ENCODE results near the gene PAQR9. TPM values are rescaled to one million over a fixed set of nuclear protein-coding genes. Genes with fewer than 3 reads are reported as not detected.

PAQR9 gene
- total and polyA plus RNA-seq, 2 of the 13 experiments (the other 11 are each of a cell fraction or from before 2014, with no cell fraction given): 3.7 to 10.3 TPM

GRCh38 chr3:143001034-143001368 is 37.5 kb upstream of the PAQR9 start (continued):
- peak; percentile 100 for TF ChIP-seq THAP9 (CRISPR knock-in tag; IDR thresholded peaks at IDR 0.05; ENCODE audit: borderline replicate concordance)

- POLR2A ChIA-PET: interaction anchor here (0.7 to 2.6 kb wide), 14 partner anchors 8 to 422 kb away, joined by 3 to 17 read pairs (median 4); partner anchors contain the start of gene ATR
- in situ Hi-C loops (cut with HindIII; ENCODE audit: extremely low pct_ligation_motif_present, low pct_unique_long_range_greater_than_20kb) (no loop called here), intact Hi-C loops (cut with micrococcal nuclease; ENCODE audit: unreplicated experiment) (loop anchor here (2.0 to 5.0 kb wide), 2 partner anchors 278 to 414 kb away; partner anchors contain the start of gene TRPC1)
- no peak for FAIRE-seq
- H3K79me2 ChIP-seq (ENCODE audit: insufficient read depth, low read length): peaks cover 50% of the 10 kb centered on the region
- no TSS peak for BruUV-seq (replicated peaks)
- H3K4me3 ChIP-seq (replicated peaks in 1 of 3; ENCODE audit: insufficient read depth in 1 of 3, low read depth in 2 of 3, low read length in 3 of 3): peak overlapping the region; percentile 87 to 92 (median 90)
- H3K27ac ChIP-seq (ENCODE audit: extremely low read length, insufficient read depth, low read length): peak overlapping the region; percentile 89
- H3K36me3 ChIP-seq (replicated peaks in 1 of 2; ENCODE audit: control insufficient read depth in 1 of 2, insufficient read depth in 2 of 2, low read length in 2 of 2): no peaks in the 10 kb centered on the region
- H3K4me1 ChIP-seq (ENCODE audit: insufficient read depth, low read length): peaks cover 59% of the 10 kb centered on the region
- WGBS (ENCODE audit: low lambda C conversion rate): under 1% methylated on average over 10 of the region's 10 CpGs
- H3K27me3 ChIP-seq (ENCODE audit: control insufficient read depth in 1 of 2, insufficient read depth in 2 of 2, low read length in 2 of 2): no peaks in the 10 kb centered on the region; a peak in 1 of 5 replicates
- DNase-seq (ENCODE audit: low spot score): peak; percentile 25
- H4K20me1 ChIP-seq (ENCODE audit: insufficient read depth, low read length): peaks cover 29% of the 10 kb centered on the region
- H2AFZ ChIP-seq (ENCODE audit: low read length): peak overlapping the region; percentile 55
- peak; percentile 14 for ATAC-seq
- TF ChIP-seq ATF7-NPFF (CRISPR knock-in tag; IDR thresholded peaks at IDR 0.05; ENCODE audit: low read depth): no peak
- TF ChIP-seq ZBTB44 (CRISPR knock-in tag; IDR thresholded peaks at IDR 0.05): no peak
- no peak for TF ChIP-seq ZNF569 (CRISPR knock-in tag; IDR thresholded peaks at IDR 0.05; ENCODE audit: borderline replicate concordance)
- TF ChIP-seq ZFP1 (CRISPR knock-in tag; IDR thresholded peaks at IDR 0.05): no peak
- TF ChIP-seq ZNF501 (CRISPR knock-in tag; IDR thresholded peaks at IDR 0.05): no peak
- no peak for TF ChIP-seq TFDP2 (CRISPR knock-in tag; IDR thresholded peaks at IDR 0.05)
- TF ChIP-seq ZNF124 (CRISPR knock-in tag; IDR thresholded peaks at IDR 0.05): no peak
- H3K9me3 ChIP-seq (ENCODE audit: low read length): no peaks in the 10 kb centered on the region
- CTCF ChIA-PET (ENCODE audit: low intra/inter-chr PET ratio, low total read pairs): no interaction called here
- peak overlapping the region; percentile 92 for H3K4me2 ChIP-seq (ENCODE audit: low read depth, low read length)
- H3K9ac ChIP-seq (ENCODE audit: insufficient read depth, low read depth, low read length): peak overlapping the region; percentile 94
Observed at GRCh38 chr3:143000528-143000927, 37.1 kb upstream of the PAQR9 start.
